OCI-LY1 (cell line): Measurements from ENCODE around the gene RHOB.
"Not testable (repeated sequence)": the region's sequence is repeated elsewhere in the genome, so short reads cannot be mapped to it uniquely, and the experiment has no call there.

Experiments used
- H2AFZ ChIP-seq: fragments of 200-600 bp; sonication (generic), shearing (Covaris generic); 2 replicates; pipeline ENCODE4 v1.6.0; 2014; ENCODE audit warnings: antibody characterized with exemption, mild to moderate bottlenecking, low read length
- H3F3A ChIP-seq: fragments of 200-600 bp; sonication (generic), shearing (Covaris generic); 2 replicates; pipeline ENCODE4 v1.6.0; 2014; ENCODE audit warnings: mild to moderate bottlenecking, antibody characterized with exemption, low read length, moderate library complexity; ENCODE audit not compliant: insufficient read depth
- H3K27ac ChIP-seq: fragments of 200-600 bp; sonication (generic); 2 replicates; pipeline ENCODE4 v1.5.1; 2014; ENCODE audit warnings: low read length, mixed run types, mild to moderate bottlenecking, low read depth; ENCODE audit not compliant: poor library complexity, severe bottlenecking
- H3K27me3 ChIP-seq: fragments of 200-600 bp; sonication (generic); 2 replicates; pipeline ENCODE4 v1.6.0; 2014; ENCODE audit warnings: antibody characterized with exemption, mild to moderate bottlenecking, low read length, moderate library complexity; ENCODE audit not compliant: insufficient read depth
- H3K36me3 ChIP-seq: fragments of 200-600 bp; sonication (generic); 2 replicates; pipeline ENCODE4 v1.6.1; 2014; ENCODE audit warnings: mild to moderate bottlenecking, antibody characterized with exemption, low read length, moderate library complexity, mixed read lengths; ENCODE audit not compliant: insufficient read depth
- H3K4me1 ChIP-seq: fragments of 200-600 bp; sonication (generic); 2 replicates; pipeline ENCODE4 v1.5.1; 2014; ENCODE audit warnings: mild to moderate bottlenecking, low read length, moderate library complexity; ENCODE audit not compliant: insufficient read depth, severe bottlenecking
- H3K4me2 ChIP-seq: fragments of 200-600 bp; sonication (generic), shearing (Covaris generic); 2 replicates; pipeline ENCODE4 v1.6.1; 2014; ENCODE audit warnings: low read length
- H3K4me3 ChIP-seq: fragments of 200-600 bp; sonication (generic); 2 replicates; pipeline ENCODE4 v1.5.1; 2014; ENCODE audit warnings: low read length, low read depth, mild to moderate bottlenecking, mixed read lengths; ENCODE audit not compliant: poor library complexity, severe bottlenecking
- H3K79me2 ChIP-seq: fragments of 200-600 bp; shearing (Covaris generic); 2 replicates; pipeline ENCODE4 v1.6.1; 2016; ENCODE audit warnings: mixed run types, low read length, mixed read lengths; ENCODE audit not compliant: insufficient read depth
- H3K9ac ChIP-seq: fragments of 200-600 bp; sonication (generic), shearing (Covaris generic); 2 replicates; pipeline ENCODE4 v1.6.1; 2014; ENCODE audit warnings: mild to moderate bottlenecking, low read length, mixed read lengths
- H3K9me2 ChIP-seq: fragments of 200-600 bp; sonication (generic), shearing (Covaris generic); 2 replicates; pipeline ENCODE4 v1.6.1; 2014; ENCODE audit warnings: low read depth, mild to moderate bottlenecking, low read length, mixed read lengths
- H3K9me3 ChIP-seq: fragments of 200-600 bp; shearing (Covaris generic); 2 replicates; pipeline ENCODE4 v1.6.1; 2014; ENCODE audit warnings: low read length, mixed read lengths
- H4K20me1 ChIP-seq: fragments of 200-600 bp; sonication (generic), shearing (Covaris generic); 2 replicates; pipeline ENCODE4 v1.6.0; 2016; ENCODE audit warnings: mild to moderate bottlenecking, low read length; ENCODE audit not compliant: insufficient read depth
- EZH2 ChIP-seq: fragments of 200-600 bp; sonication (generic), shearing (Covaris generic); IDR thresholded peaks from 2 replicates; pipeline ENCODE4 v1.8.0; 2017; ENCODE audit warnings: borderline replicate concordance, mixed run types, mild to moderate bottlenecking, antibody characterized with exemption, low read length, moderate library complexity, mixed read lengths
- TF ChIP-seq, protein P1 (sequence below): fragments of 200-600 bp; sonication (generic), shearing (Covaris generic); IDR thresholded peaks from 2 replicates; pipeline ENCODE4 v1.5.1; 2017; ENCODE audit warnings: mild to moderate bottlenecking, antibody characterized with exemption, low read length, moderate library complexity, mixed read lengths

The RHOB gene

DNA sequence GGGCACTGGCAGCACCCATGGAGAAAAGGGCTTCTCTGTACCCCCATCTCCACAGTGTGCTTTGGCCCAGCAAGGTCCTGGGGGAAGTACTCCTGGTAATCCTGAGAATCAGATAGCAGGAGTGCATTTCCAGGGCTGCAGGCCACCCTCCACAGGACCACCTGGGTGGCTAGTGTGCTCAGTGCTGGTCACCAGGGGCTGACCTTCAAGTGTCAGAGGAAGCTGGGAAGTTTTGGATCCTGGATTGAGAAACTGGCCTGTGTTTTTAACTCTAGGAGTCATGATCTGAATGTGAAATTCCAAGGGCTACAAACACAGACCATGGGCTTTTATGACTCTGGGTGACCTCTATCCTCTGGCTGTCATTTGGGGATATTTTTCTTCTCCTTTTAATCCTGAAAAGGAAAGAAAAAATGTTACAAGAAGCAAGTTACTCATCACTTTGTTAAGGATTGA, 9.3 kb downstream of the RHOB start:
- H3F3A ChIP-seq: no peaks in the 10 kb centered on the region
- H3K27me3 ChIP-seq: no peaks in the 10 kb centered on the region
- H3K27ac ChIP-seq: no peak overlapping the region
- H4K20me1 ChIP-seq: no peaks in the 10 kb centered on the region
- no peaks in the 10 kb centered on the region for H3K9me2 ChIP-seq
- no peaks in the 10 kb centered on the region for H3K9me3 ChIP-seq
- H3K79me2 ChIP-seq: no peaks in the 10 kb centered on the region
- H3K36me3 ChIP-seq: no peaks in the 10 kb centered on the region
- H3K4me3 ChIP-seq: no peak overlapping the region
- H3K4me1 ChIP-seq: no peaks in the 10 kb centered on the region
- no peak overlapping the region for H3K9ac ChIP-seq
- TF ChIP-seq, protein P1, sequence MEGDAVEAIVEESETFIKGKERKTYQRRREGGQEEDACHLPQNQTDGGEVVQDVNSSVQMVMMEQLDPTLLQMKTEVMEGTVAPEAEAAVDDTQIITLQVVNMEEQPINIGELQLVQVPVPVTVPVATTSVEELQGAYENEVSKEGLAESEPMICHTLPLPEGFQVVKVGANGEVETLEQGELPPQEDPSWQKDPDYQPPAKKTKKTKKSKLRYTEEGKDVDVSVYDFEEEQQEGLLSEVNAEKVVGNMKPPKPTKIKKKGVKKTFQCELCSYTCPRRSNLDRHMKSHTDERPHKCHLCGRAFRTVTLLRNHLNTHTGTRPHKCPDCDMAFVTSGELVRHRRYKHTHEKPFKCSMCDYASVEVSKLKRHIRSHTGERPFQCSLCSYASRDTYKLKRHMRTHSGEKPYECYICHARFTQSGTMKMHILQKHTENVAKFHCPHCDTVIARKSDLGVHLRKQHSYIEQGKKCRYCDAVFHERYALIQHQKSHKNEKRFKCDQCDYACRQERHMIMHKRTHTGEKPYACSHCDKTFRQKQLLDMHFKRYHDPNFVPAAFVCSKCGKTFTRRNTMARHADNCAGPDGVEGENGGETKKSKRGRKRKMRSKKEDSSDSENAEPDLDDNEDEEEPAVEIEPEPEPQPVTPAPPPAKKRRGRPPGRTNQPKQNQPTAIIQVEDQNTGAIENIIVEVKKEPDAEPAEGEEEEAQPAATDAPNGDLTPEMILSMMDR: no peak
- no peak for TF ChIP-seq EZH2
- no peak overlapping the region for H2AFZ ChIP-seq
- H3K4me2 ChIP-seq: no peak overlapping the region

DNA sequence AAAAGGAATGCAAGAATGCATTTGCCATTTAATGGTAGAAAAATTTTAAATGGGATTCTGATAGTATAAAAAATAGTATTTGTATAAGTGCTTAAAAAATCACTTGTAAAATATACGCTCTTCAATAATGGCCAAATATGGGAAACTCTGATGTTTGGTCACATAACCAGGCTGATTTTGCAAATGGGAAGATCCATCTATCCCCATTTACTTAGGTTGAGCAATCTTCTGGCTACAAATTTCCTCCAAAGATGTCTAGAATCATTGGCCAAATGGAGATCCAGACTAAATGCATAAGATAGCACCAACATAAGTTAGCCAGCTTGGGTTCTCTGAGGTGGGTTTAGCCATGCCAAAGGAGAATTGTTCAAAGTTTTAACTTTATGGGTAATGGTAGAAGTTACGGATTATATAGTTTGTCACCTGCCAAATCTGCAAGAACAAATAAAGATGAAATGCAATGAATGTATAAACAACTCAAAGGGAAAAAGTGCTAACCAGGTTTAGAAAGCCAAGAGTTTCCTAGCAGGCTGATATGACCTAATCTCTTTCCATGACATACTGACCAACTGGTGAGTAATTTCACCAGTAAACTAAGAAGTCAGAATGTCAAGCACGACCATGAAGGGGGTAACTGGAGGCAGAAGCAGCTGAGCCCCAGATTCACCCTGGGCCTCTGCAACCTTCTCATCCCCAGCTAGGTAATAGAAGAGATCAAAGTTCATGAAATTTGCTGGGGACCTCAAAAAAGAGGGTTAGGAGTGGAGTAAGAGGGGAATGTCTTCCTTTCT, 10.0 kb downstream of the RHOB start:
- no peak for TF ChIP-seq EZH2
- TF ChIP-seq, protein P1: no peak
- H3K79me2 ChIP-seq: no peaks in the 10 kb centered on the region

DNA sequence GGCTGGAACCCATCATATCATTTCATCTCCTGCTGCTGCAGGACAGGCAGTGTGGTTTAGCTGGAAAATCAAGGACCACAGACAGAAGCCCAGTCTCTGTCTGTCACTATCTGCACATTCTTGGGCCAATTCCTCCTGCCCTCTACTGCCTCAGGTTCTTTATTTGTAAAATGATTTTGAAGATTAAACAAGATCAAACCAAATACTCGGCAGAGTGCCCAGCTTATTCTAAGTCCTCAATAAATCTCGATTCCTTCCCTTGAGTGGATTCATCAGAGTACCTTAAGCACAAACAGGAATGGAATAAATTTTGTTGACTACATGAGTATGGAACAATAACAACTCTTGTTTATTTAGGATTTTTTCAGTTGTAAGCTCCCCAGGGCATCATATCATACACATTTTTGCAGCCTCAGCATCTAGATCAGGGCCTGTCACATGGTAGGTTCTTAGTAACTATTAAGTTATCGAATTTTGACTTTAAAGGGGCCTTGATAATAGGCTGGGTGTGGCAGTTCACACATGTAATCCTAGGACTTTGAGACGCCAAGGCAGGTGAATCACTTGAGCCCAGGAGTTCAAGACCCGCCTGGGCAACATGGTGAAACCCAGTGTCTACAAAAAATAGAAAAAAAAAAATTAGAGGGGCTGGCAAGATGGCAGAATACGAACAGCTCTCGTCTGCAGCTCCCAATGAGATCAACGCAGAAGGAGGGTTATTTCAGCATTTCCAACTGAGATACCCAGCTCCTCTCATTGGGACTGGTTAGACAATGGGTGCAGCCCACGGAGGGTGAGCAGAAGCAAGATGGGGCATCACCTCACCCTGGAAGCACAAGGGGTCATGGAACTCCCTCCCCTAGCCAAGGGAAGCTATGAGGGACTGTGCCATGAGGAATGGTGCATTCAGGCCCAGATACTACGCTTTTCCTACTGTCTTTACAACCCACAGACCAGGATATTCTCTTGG, 11.1 kb downstream of the RHOB start:
- no peaks in the 10 kb centered on the region for H3K27me3 ChIP-seq
- H3K79me2 ChIP-seq: no peaks in the 10 kb centered on the region
- TF ChIP-seq, protein P1: no peak
- TF ChIP-seq EZH2: no peak
- H3K4me3 ChIP-seq: no peak overlapping the region
- no peaks in the 10 kb centered on the region for H3F3A ChIP-seq
- no peak overlapping the region for H2AFZ ChIP-seq
- no peaks in the 10 kb centered on the region for H3K36me3 ChIP-seq
- no peaks in the 10 kb centered on the region for H4K20me1 ChIP-seq
- H3K4me2 ChIP-seq: no peak overlapping the region
- H3K9me3 ChIP-seq: no peaks in the 10 kb centered on the region
- no peaks in the 10 kb centered on the region for H3K9me2 ChIP-seq
- H3K27ac ChIP-seq: no peak overlapping the region
- no peaks in the 10 kb centered on the region for H3K4me1 ChIP-seq
- H3K9ac ChIP-seq: no peak overlapping the region

More for the DNA sequence above, 10.0 kb downstream of the RHOB start:
- Histone ChIP-seq H3K27me3 (no peaks in the 10 kb centered on the region), H3F3A (no peaks in the 10 kb centered on the region), H2AFZ (no peak overlapping the region), H3K9me2 (no peaks in the 10 kb centered on the region), H3K4me3 (no peak overlapping the region), H3K36me3 (no peaks in the 10 kb centered on the region), H4K20me1 (no peaks in the 10 kb centered on the region), H3K4me1 (no peaks in the 10 kb centered on the region), H3K9me3 (no peaks in the 10 kb centered on the region), H3K4me2 (no peak overlapping the region), H3K9ac (no peak overlapping the region), H3K27ac (no peak overlapping the region)

DNA sequence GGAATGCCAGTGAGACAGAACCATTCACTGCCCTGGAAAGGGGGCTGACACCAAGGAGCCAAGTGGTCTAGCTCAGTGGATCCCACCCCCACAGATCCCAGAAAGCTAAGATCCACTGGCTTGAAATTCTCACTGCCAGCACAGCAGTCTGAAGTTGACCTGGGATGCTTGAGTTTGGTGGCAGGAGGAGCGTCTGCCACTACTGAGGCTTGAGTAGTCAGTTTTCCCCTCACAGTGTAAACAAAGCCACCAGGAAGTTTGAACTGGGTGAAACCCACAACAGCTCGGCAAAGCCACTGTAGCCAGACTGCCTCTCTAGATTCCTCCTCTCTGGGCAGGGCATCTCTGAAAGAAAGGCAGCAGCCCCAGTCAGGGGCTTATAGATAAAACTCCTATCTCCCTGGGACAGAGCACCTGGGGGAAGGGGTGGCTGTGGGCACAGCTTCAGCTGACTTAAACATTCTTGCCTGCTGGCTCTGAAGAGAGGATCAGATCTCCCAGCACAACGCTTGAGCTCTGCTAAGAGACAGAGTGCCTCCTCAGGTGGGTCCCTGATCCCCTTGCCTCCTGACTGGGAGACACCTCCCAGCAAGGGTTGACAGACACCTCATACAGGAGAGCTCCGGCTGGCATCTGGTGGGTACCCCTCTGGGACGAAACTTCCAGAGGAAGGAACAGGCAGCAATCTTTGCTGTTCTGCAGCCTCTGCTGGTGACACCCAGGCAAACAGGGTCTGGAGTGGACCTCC, 12.0 kb downstream of the RHOB start:
- H3K27ac ChIP-seq, H3K4me1 ChIP-seq, H3K9me2 ChIP-seq, H3K79me2 ChIP-seq, H3K9ac ChIP-seq, H3K36me3 ChIP-seq, H3K9me3 ChIP-seq, H4K20me1 ChIP-seq, H3K27me3 ChIP-seq, H3K4me3 ChIP-seq, H3F3A ChIP-seq, H3K4me2 ChIP-seq, H2AFZ ChIP-seq: not testable (repeated sequence)
